CMK (cell line): ENCODE data around the gene ZCWPW2.

Experiments
- DNase-seq: peaks from one replicate; pipeline ENCODE4 v3.0.0-alpha.2; 2010; ENCODE audit warnings: low read depth

ZCWPW2 gene

GRCh38 chr3:28348629-28349468, at the start of gene ZCWPW2, which contains the start of gene AZI2:
Gene ZCWPW2 (plus strand): TSS chr3:28348721. CDS start chr3:28413069, 64,348 bp downstream.
Gene AZI2 (minus strand): TSS chr3:28348824. CDS start chr3:28340617, 8,207 bp downstream.
- peak; percentile 81 for DNase-seq

GRCh38 chr3:28299705-28300104, 48.8 kb upstream of the ZCWPW2 start:
- no peak for DNase-seq

- DNase-seq = no peak
Observed at GRCh38 chr3:28300345-28300962, 48.1 kb upstream of the ZCWPW2 start.

- DNase-seq = no peak
Observed at GRCh38 chr3:28301688-28302087, 46.8 kb upstream of the ZCWPW2 start.

GRCh38 chr3:28308196-28308595, 40.3 kb upstream of the ZCWPW2 start:
- no peak for DNase-seq

GRCh38 chr3:28315711-28316110, 32.8 kb upstream of the ZCWPW2 start:
- DNase-seq = no peak

GRCh38 chr3:28316226-28316625, 32.3 kb upstream of the ZCWPW2 start:
- no peak for DNase-seq

- DNase-seq = no peak
Observed at GRCh38 chr3:28317438-28318022, 31.0 kb upstream of the ZCWPW2 start.

- DNase-seq = no peak
Observed at GRCh38 chr3:28320981-28321380, 27.5 kb upstream of the ZCWPW2 start.

- no peak for DNase-seq
Observed at GRCh38 chr3:28322464-28322863, 26.1 kb upstream of the ZCWPW2 start.

GRCh38 chr3:28326458-28326926, 22.0 kb upstream of the ZCWPW2 start:
- no peak for DNase-seq

GRCh38 chr3:28328188-28329151, 20.1 kb upstream of the ZCWPW2 start:
- DNase-seq = no peak

- DNase-seq = no peak
Observed at GRCh38 chr3:28334552-28334951, 14.0 kb upstream of the ZCWPW2 start.

GRCh38 chr3:28335246-28335645, 13.3 kb upstream of the ZCWPW2 start:
- no peak for DNase-seq

- DNase-seq = no peak
Observed at GRCh38 chr3:28337230-28337629, 11.3 kb upstream of the ZCWPW2 start.

- DNase-seq = no peak
Observed at GRCh38 chr3:28343144-28343543, 5.4 kb upstream of the ZCWPW2 start.

GRCh38 chr3:28345690-28346089, 2.8 kb upstream of the ZCWPW2 start:
- DNase-seq = no peak

GRCh38 chr3:28347374-28348264, 902 bp upstream of the ZCWPW2 start:
- DNase-seq = no peak

- DNase-seq = no peak
Observed at GRCh38 chr3:28348265-28348628, 274 bp upstream of the ZCWPW2 start.

- no peak for DNase-seq
Observed at GRCh38 chr3:28349469-28350000, 1.0 kb downstream of the ZCWPW2 start.
